ENCODE data around the gene CHST15. TPM values are rescaled to one million over a fixed set of nuclear protein-coding genes. Genes with fewer than 3 reads are reported as not detected.

Gene CHST15
- total and polyA plus RNA-seq, 8 donors: 2.6 to 30.4 (median 14.6) TPM

Other genes starting within 250 kb of the CHST15 start
- 10 to 100 TPM in 3 of 5 donors, 1 to 10 TPM in 2; 9.8 to 33.5 (median 12.8) TPM for gene CPXM2, start 201.8 kb downstream of the CHST15 start, total RNA-seq
- 1 to 10 TPM in 1 of 3 donors, under 1 TPM in 2; 0.46 to 7.9 (median 0.62) TPM for gene CPXM2, start 201.8 kb downstream of the CHST15 start, polyA plus RNA-seq